H1 (cell line): ENCODE data around the gene RASGRF1. TPM values are rescaled to one million over a fixed set of nuclear protein-coding genes. Genes with fewer than 3 reads are reported as not detected.

ENCODE experiments used
- NANOG ChIP-seq: IDR thresholded peaks from 2 replicates; pipeline ENCODE4 v1.6.1; 2011; ENCODE audit warnings: low read length, low read depth, mild to moderate bottlenecking, inconsistent platforms; ENCODE audit not compliant: insufficient read depth, poor library complexity, severe bottlenecking
- RBBP5 ChIP-seq: IDR thresholded peaks from 2 replicates; pipeline ENCODE4 v1.7.1; 2012; ENCODE audit warnings: low read depth, mild to moderate bottlenecking, inconsistent platforms, low read length, moderate library complexity, borderline replicate concordance
- SIRT6 ChIP-seq: IDR thresholded peaks from one replicate; pipeline ENCODE4 v1.7.1; 2012; ENCODE audit warnings: low read length, inconsistent platforms
- SIX5 ChIP-seq: IDR thresholded peaks from 2 replicates; pipeline ENCODE4 v1.6.1; 2011; ENCODE audit warnings: mild to moderate bottlenecking, low read depth, low read length
- TAF7 ChIP-seq: optimal IDR thresholded peaks from 2 replicates; pipeline ENCODE3; 2011; ENCODE audit warnings: low read depth, mild to moderate bottlenecking, inconsistent platforms, low read length, moderate library complexity, borderline replicate concordance
- USF2 ChIP-seq: IDR thresholded peaks from 2 replicates; pipeline ENCODE4 v1.6.1; 2011; ENCODE audit warnings: low read length, improper control_type of control experiment
- polyA plus RNA-seq, 7 experiments: library from polyadenylated mRNA; depleted of rRNA in 3 of 7; stranded (reverse) in 5 of 7; unstranded in 2 of 7; fragments of >200 nt in 5 of 7; fragments of 200-250 nt in 2 of 7; gene quantifications; 1 replicate in 5 of 7; 2 replicates in 1 of 7; 4 replicates in 1 of 7; pipeline versions ENCODE4 v1.2.1 to v1.2.3, GENCODE V29; 2011 to 2013; ENCODE audit warnings: missing spikeins in 2 of 7, mixed read lengths in 2 of 7
- total RNA-seq: library from RNA; stranded (reverse); fragmentation: NEBNext Ultra II Directional; extraction: Animal tissue kit (Norgen Biotek cat#: 25700); gene quantifications from 2 replicates; pipeline ENCODE4 v1.2.1, GENCODE V29; 2021

The RASGRF1 gene
- total and polyA plus RNA-seq, 2 of the 8 experiments (the other 6 are each of a cell fraction or from before 2014, with no cell fraction given) = 0.42 to 0.67 TPM

GRCh38 chr15:78976691-78977090, 113.9 kb downstream of the RASGRF1 start (continued):
- TF ChIP-seq USF2 (no peak), TAF7 (no peak), SIRT6 (no peak), NANOG (no peak), SIX5 (no peak), RBBP5 (no peak)
